Measurements from ENCODE around the gene KLHL29. TPM values are rescaled to one million over a fixed set of nuclear protein-coding genes. Genes with fewer than 3 reads are reported as not detected.

KLHL29 gene
- total and polyA plus RNA-seq, 2 donors (not counting 3 experiments of a cell fraction or from before 2014, with no cell fraction given), result 4.6 to 12.7 TPM

DNA sequence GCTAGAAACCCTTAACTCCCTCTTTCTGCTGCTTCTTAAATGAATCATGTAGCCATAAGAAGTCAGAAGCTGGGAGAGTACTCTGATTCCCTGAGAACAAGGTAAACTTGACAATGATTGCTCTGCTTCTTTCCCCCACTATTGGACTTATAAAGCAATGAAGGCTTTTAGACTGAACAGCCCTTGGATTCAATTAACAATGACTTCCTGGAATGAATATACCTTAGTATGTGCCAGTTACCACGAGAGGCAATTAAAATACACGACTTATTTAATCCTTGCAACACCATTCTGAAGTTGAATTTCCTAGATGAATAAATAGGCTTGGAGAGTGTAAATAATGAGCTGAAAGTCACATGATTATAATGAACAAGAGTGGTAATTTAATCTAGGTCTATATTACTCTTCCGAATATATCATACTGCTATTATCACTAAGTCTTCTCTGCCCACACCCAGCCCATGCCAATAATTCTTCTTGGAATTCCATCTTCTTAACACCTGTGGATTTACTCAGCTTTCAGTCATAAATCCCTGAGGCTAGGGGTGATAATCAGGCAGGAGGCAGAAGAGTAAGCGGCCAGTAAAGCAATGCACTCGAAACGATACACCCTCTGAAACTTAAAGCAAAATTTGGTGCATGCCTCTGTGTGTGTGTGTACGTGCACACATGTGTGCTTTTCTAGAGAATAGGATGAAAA, 371.8 kb downstream of the KLHL29 start:
- Histone ChIP-seq H4K20me1 (replicated peaks; ENCODE audit: control insufficient read depth, extremely low read depth, insufficient read depth, low read length) (no peaks in the 10 kb centered on the region), H3K79me2 (ENCODE audit: control insufficient read depth, insufficient read depth, low read length) (no peaks in the 10 kb centered on the region), H3K27ac (ENCODE audit: insufficient read depth, low read depth, low read length) (no peak overlapping the region), H3K4me3 (replicated peaks in 1 of 3; ENCODE audit: insufficient read depth in 1 of 3, low read depth in 1 of 3, low read length in 3 of 3) (no peak overlapping the region), H3K4me2 (ENCODE audit: insufficient read depth, low read length) (peak overlapping the region; percentile 4), H3K9ac (replicated peaks; ENCODE audit: extremely low read depth, insufficient read depth, low read length) (no peak overlapping the region), H3K9me3 (replicated peaks; ENCODE audit: control insufficient read depth, insufficient read depth, low read length) (no peaks in the 10 kb centered on the region), H2AFZ (ENCODE audit: low read depth, low read length) (no peak overlapping the region), H3K27me3 (ENCODE audit: control insufficient read depth in 2 of 2, insufficient read depth in 2 of 2, low read length in 2 of 2) (no peaks in the 10 kb centered on the region), H3K36me3 (ENCODE audit: control insufficient read depth in 2 of 2, extremely low read depth in 1 of 2, insufficient read depth in 2 of 2, low read length in 2 of 2) (peaks cover 0 to under 1% of the 10 kb centered on the region in 2 experiments), H3K9me1 (replicated peaks; ENCODE audit: control insufficient read depth, extremely low read depth, insufficient read depth, low read length) (no peaks in the 10 kb centered on the region), H3K4me1 (ENCODE audit: control insufficient read depth, extremely low read depth, insufficient read depth, low read length) (peaks cover 17% of the 10 kb centered on the region)
- FAIRE-seq (no peak), DNase-seq (ENCODE audit: low read depth, low spot score) (no peak)
- intact Hi-C loops (cut with micrococcal nuclease), result loop anchor here (10.0 kb wide), 1 partner anchor 372 kb away; the partner anchor contains the start of gene KLHL29
- ChIA-PET CTCF (interaction anchor here (2.4 kb wide), 1 partner anchor 352 kb away, joined by 8 read pairs; no protein-coding TSS in a partner anchor), POLR2A (no interaction called here)
- dilution Hi-C loops (cut with MboI; ENCODE audit: extremely low pct_ligation_motif_present, low sequenced_read_pairs), result no loop called here
- no peak for TF ChIP-seq EZH2 (IDR thresholded peaks at IDR 0.05; ENCODE audit: borderline replicate concordance, low read depth, low read length, severe bottlenecking)
- no peak for TF ChIP-seq GATA2 (IDR thresholded peaks at IDR 0.05; ENCODE audit: insufficient read depth, insufficient read length, low read depth, low read length)
- TF ChIP-seq, protein P1, sequence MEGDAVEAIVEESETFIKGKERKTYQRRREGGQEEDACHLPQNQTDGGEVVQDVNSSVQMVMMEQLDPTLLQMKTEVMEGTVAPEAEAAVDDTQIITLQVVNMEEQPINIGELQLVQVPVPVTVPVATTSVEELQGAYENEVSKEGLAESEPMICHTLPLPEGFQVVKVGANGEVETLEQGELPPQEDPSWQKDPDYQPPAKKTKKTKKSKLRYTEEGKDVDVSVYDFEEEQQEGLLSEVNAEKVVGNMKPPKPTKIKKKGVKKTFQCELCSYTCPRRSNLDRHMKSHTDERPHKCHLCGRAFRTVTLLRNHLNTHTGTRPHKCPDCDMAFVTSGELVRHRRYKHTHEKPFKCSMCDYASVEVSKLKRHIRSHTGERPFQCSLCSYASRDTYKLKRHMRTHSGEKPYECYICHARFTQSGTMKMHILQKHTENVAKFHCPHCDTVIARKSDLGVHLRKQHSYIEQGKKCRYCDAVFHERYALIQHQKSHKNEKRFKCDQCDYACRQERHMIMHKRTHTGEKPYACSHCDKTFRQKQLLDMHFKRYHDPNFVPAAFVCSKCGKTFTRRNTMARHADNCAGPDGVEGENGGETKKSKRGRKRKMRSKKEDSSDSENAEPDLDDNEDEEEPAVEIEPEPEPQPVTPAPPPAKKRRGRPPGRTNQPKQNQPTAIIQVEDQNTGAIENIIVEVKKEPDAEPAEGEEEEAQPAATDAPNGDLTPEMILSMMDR (IDR thresholded peaks at IDR 0.05; ENCODE audit: extremely low read depth in 1 of 2, insufficient read depth in 1 of 2, low read depth in 1 of 2, low read length in 2 of 2), result no peak
- BruUV-seq (replicated peaks), result no TSS peak

Measured in endothelial cell of umbilical vein (primary cell).